H9 (cell line): Measurements from ENCODE around the gene PDE7B. TPM values are rescaled to one million over a fixed set of nuclear protein-coding genes. Genes with fewer than 3 reads are reported as not detected.

Experiments
- DNase-seq: peaks from one replicate; pipeline ENCODE4 v3.0.0-alpha.2; 2017
- H2AFZ ChIP-seq: one replicate; pipeline ENCODE4 v1.6.1; 2013; ENCODE audit warnings: mild to moderate bottlenecking, low read length, control low read depth, moderate library complexity
- H2AK5ac ChIP-seq: 2 replicates; pipeline ENCODE4 v1.6.1; 2013; ENCODE audit warnings: low read length, control low read depth, mixed read lengths; ENCODE audit not compliant: insufficient read length
- H2BK120ac ChIP-seq: one replicate; pipeline ENCODE4 v1.6.1; 2013; ENCODE audit warnings: low read depth, mild to moderate bottlenecking, low read length, control low read depth, inconsistent platforms; ENCODE audit not compliant: poor library complexity, severe bottlenecking
- H2BK12ac ChIP-seq: 2 replicates; pipeline ENCODE4 v1.6.1; 2013; ENCODE audit warnings: low read length, control low read depth, mixed read lengths, low read depth; ENCODE audit not compliant: insufficient read length
- H2BK15ac ChIP-seq: 2 replicates; pipeline ENCODE4 v1.6.1; 2013; ENCODE audit warnings: low read depth, low read length, control low read depth
- H2BK20ac ChIP-seq: one replicate; pipeline ENCODE4 v1.6.1; 2013; ENCODE audit warnings: low read depth, mild to moderate bottlenecking, low read length, control low read depth, inconsistent platforms; ENCODE audit not compliant: poor library complexity, severe bottlenecking
- H2BK5ac ChIP-seq: 2 replicates; pipeline ENCODE4 v1.6.1; 2013; ENCODE audit warnings: low read length, control low read depth, mixed read lengths; ENCODE audit not compliant: insufficient read length
- H3K14ac ChIP-seq: 2 replicates; pipeline ENCODE4 v1.6.1; 2013; ENCODE audit warnings: low read length, control low read depth; ENCODE audit not compliant: insufficient read depth
- H3K18ac ChIP-seq: 2 replicates; pipeline ENCODE4 v1.6.1; 2013; ENCODE audit warnings: low read depth, mild to moderate bottlenecking, mixed read lengths, low read length, control low read depth; ENCODE audit not compliant: insufficient read length
- H3K23ac ChIP-seq: 2 replicates; pipeline ENCODE4 v1.6.1; 2013; ENCODE audit warnings: low read length, control low read depth, mixed read lengths, low read depth; ENCODE audit not compliant: insufficient read length
- H3K23me2 ChIP-seq: 2 replicates; pipeline ENCODE4 v1.6.1; 2013; ENCODE audit warnings: low read depth, mild to moderate bottlenecking, mixed read lengths, low read length, control low read depth; ENCODE audit not compliant: insufficient read length, poor library complexity, severe bottlenecking
- H3K27ac ChIP-seq: 2 replicates; pipeline ENCODE4 v1.5.1; 2013; ENCODE audit warnings: low read length, control low read depth, mixed read lengths, low read depth; ENCODE audit not compliant: insufficient read length
- H3K27me3 ChIP-seq: 2 replicates; pipeline ENCODE4 v1.6.1; 2013; ENCODE audit warnings: low read length, control low read depth, inconsistent platforms; ENCODE audit not compliant: insufficient read depth
- H3K4ac ChIP-seq: 2 replicates; pipeline ENCODE4 v1.6.1; 2013; ENCODE audit warnings: low read depth, mild to moderate bottlenecking, control low read depth, inconsistent platforms, low read length, moderate library complexity
- H3K4me1 ChIP-seq: 2 replicates; pipeline ENCODE4 v1.6.1; 2013; ENCODE audit warnings: low read length, control low read depth, inconsistent platforms; ENCODE audit not compliant: insufficient read depth
- H3K4me2 ChIP-seq: 2 replicates; pipeline ENCODE4 v1.6.1; 2013; ENCODE audit warnings: low read length, control low read depth, mixed read lengths; ENCODE audit not compliant: insufficient read length, insufficient read depth
- H3K56ac ChIP-seq: 2 replicates; pipeline ENCODE4 v1.6.1; 2013; ENCODE audit warnings: low read depth, mild to moderate bottlenecking, mixed read lengths, low read length, control low read depth; ENCODE audit not compliant: insufficient read length
- H3K79me1 ChIP-seq: 2 replicates; pipeline ENCODE4 v1.6.1; 2013; ENCODE audit warnings: low read depth, mild to moderate bottlenecking, moderate library complexity, low read length, control low read depth, inconsistent platforms; ENCODE audit not compliant: insufficient read depth, poor library complexity, severe bottlenecking
- H3K79me2 ChIP-seq: 2 replicates; pipeline ENCODE4 v1.6.1; 2013; ENCODE audit warnings: low read length, control low read depth, inconsistent platforms; ENCODE audit not compliant: insufficient read depth
- H3K9ac ChIP-seq: 2 replicates; pipeline ENCODE4 v1.6.1; 2013; ENCODE audit warnings: low read length, control low read depth, mixed read lengths; ENCODE audit not compliant: insufficient read length; ENCODE audit errors: extremely low read depth
- H3K9me3 ChIP-seq: one replicate; pipeline ENCODE4 v1.6.1; 2013; ENCODE audit warnings: low read depth, low read length, inconsistent platforms; ENCODE audit not compliant: control insufficient read depth
- H3T11ph ChIP-seq: one replicate; pipeline ENCODE4 v1.6.1; 2013; ENCODE audit warnings: mild to moderate bottlenecking, low read length, control low read depth, inconsistent platforms
- H4K20me1 ChIP-seq: one replicate; pipeline ENCODE4 v1.6.1; 2013; ENCODE audit not compliant: control insufficient read depth, insufficient read length, insufficient read depth
- H4K5ac ChIP-seq: 2 replicates; pipeline ENCODE4 v1.6.1; 2013; ENCODE audit warnings: low read depth, mild to moderate bottlenecking, mixed read lengths, low read length, control low read depth; ENCODE audit not compliant: insufficient read length
- H4K8ac ChIP-seq: replicated peaks from 2 replicates; pipeline ENCODE4 v1.6.1; 2013; ENCODE audit warnings: low read length, control low read depth, mixed read lengths, low read depth; ENCODE audit not compliant: insufficient read length
- H4K91ac ChIP-seq: 2 replicates; pipeline ENCODE4 v1.6.1; 2013; ENCODE audit warnings: low read depth, mild to moderate bottlenecking, moderate library complexity, mixed read lengths, low read length, control low read depth; ENCODE audit not compliant: insufficient read length
- H3K27ac Mint-ChIP-seq, 3 experiments: 2 replicates in 2 of 3; 3 replicates in 1 of 3; pipeline ENCODE4 v1.8.0; 2020 to 2021; ENCODE audit warnings: mixed read lengths in 3 of 3, mild to moderate bottlenecking in 1 of 3, moderate library complexity in 1 of 3
- H3K27me3 Mint-ChIP-seq: 2 replicates; pipeline ENCODE4 v1.8.0; 2021; ENCODE audit warnings: low read depth, mild to moderate bottlenecking, moderate library complexity, mixed read lengths
- H3K36me3 Mint-ChIP-seq, 3 experiments: 2 replicates in 2 of 3; 3 replicates in 1 of 3; pipeline ENCODE4 v1.8.0; 2020 to 2021; ENCODE audit warnings: low read depth in 3 of 3, mixed read lengths in 3 of 3; ENCODE audit not compliant: insufficient read depth in 1 of 3
- H3K4me1 Mint-ChIP-seq, 2 experiments: 2 replicates each; pipeline ENCODE4 v1.8.0; 2020; ENCODE audit warnings: mixed read lengths in 2 of 2
- H3K4me3 Mint-ChIP-seq, 2 experiments: 2 replicates in 1 of 2; 3 replicates in 1 of 2; pipeline ENCODE4 v1.8.0; 2020 to 2021; ENCODE audit warnings: mild to moderate bottlenecking in 2 of 2, mixed read lengths in 2 of 2, moderate library complexity in 1 of 2
- H3K9me3 Mint-ChIP-seq, 2 experiments: 2 replicates in 1 of 2; 3 replicates in 1 of 2; pipeline ENCODE4 v1.8.0; 2020; ENCODE audit warnings: mild to moderate bottlenecking in 2 of 2, mixed read lengths in 2 of 2, moderate library complexity in 1 of 2
- WGBS: extraction: QIAGEN DNeasy Blood & Tissue Kit; methylation state at CpG from one replicate; pipeline ENCODE4 v1.1.7; 2013; ENCODE audit warnings: missing lambda C conversion rate, low lambda C conversion rate, mixed read lengths; ENCODE audit not compliant: insufficient read length; ENCODE audit errors: extremely low coverage; 5-methylcytosine and 5-hydroxymethylcytosine counted together
- total RNA-seq: library from RNA; stranded (reverse); gene quantifications from 2 replicates; pipeline ENCODE4 v1.2.1, GENCODE V29; 2021
- TF ChIP-seq, protein P1 (sequence below): fragments of 200-600 bp; sonication (generic); conservative IDR thresholded peaks from 3 replicates; pipeline ENCODE4 v1.8.0; 2021; ENCODE audit warnings: antibody characterized with exemption, mild to moderate bottlenecking

The PDE7B gene
- total RNA-seq, 1 experiment from 2014 or later = not detected

GRCh38 chr6:136225496-136225895, 374.0 kb downstream of the PDE7B start:
- Histone ChIP-seq H2BK120ac (no peak overlapping the region), H3K4me1 (no peaks in the 10 kb centered on the region), H3K9me3 (no peaks in the 10 kb centered on the region), H4K5ac (no peak overlapping the region), H2BK20ac (no peak overlapping the region), H3K23me2 (no peaks in the 10 kb centered on the region), H2AFZ (no peak overlapping the region), H3K27me3 (no peaks in the 10 kb centered on the region), H3K4ac (no peak overlapping the region), H3K79me2 (no peaks in the 10 kb centered on the region), H3K14ac (no peak overlapping the region), H3K4me2 (no peak overlapping the region), H3K23ac (no peak overlapping the region), H3K9ac (no peak overlapping the region), H2BK12ac (no peak overlapping the region), H4K91ac (no peak overlapping the region), H2BK5ac (no peak overlapping the region), H2AK5ac (no peak overlapping the region), H3K18ac (no peak overlapping the region), H3K79me1 (no peaks in the 10 kb centered on the region), H3K27ac (no peak overlapping the region), H3T11ph (no peak overlapping the region), H4K20me1 (no peaks in the 10 kb centered on the region), H2BK15ac (no peak overlapping the region), H4K8ac (no peak overlapping the region), H3K56ac (no peak overlapping the region)
- no CpG with 5 or more reads among the region's 5 CpGs for WGBS
- Mint-ChIP-seq H3K27me3 (no peaks in the 10 kb centered on the region), H3K27ac (no peak overlapping the region), H3K4me1 (no peaks in the 10 kb centered on the region), H3K36me3 (peaks cover 0 to 6% (median 2%) of the 10 kb centered on the region in 3 experiments; a peak in 3 of 7 replicates), H3K9me3 (peaks cover 0 to 4% of the 10 kb centered on the region in 2 experiments; a peak in 2 of 5 replicates), H3K4me3 (no peak overlapping the region)
- DNase-seq = no peak
- TF ChIP-seq, protein P1, sequence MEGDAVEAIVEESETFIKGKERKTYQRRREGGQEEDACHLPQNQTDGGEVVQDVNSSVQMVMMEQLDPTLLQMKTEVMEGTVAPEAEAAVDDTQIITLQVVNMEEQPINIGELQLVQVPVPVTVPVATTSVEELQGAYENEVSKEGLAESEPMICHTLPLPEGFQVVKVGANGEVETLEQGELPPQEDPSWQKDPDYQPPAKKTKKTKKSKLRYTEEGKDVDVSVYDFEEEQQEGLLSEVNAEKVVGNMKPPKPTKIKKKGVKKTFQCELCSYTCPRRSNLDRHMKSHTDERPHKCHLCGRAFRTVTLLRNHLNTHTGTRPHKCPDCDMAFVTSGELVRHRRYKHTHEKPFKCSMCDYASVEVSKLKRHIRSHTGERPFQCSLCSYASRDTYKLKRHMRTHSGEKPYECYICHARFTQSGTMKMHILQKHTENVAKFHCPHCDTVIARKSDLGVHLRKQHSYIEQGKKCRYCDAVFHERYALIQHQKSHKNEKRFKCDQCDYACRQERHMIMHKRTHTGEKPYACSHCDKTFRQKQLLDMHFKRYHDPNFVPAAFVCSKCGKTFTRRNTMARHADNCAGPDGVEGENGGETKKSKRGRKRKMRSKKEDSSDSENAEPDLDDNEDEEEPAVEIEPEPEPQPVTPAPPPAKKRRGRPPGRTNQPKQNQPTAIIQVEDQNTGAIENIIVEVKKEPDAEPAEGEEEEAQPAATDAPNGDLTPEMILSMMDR = no peak
